Left ventricle myocardium inferior (tissue), 1 donor: ENCODE results near the gene TFEB. TPM values are rescaled to one million over a fixed set of nuclear protein-coding genes. Genes with fewer than 3 reads are reported as not detected.

Experiments
- DNase-seq: peaks from one replicate; pipeline ENCODE4 v3.0.0-alpha.2; 2020
- H3K27ac ChIP-seq: fragments of 200-600 bp; replicated peaks from 2 replicates; pipeline ENCODE4 v1.8.0; 2021
- H3K27me3 ChIP-seq: fragments of 200-600 bp; 2 replicates; pipeline ENCODE4 v1.8.0; 2021; ENCODE audit warnings: low read depth
- H3K36me3 ChIP-seq: fragments of 200-600 bp; 2 replicates; pipeline ENCODE4 v1.8.0; 2021
- H3K4me1 ChIP-seq: fragments of 200-600 bp; 2 replicates; pipeline ENCODE4 v1.8.0; 2021
- H3K4me3 ChIP-seq: fragments of 200-600 bp; 2 replicates; pipeline ENCODE4 v1.8.0; 2021; ENCODE audit warnings: mild to moderate bottlenecking, moderate library complexity
- H3K9me3 ChIP-seq: fragments of 200-600 bp; replicated peaks from 2 replicates; pipeline ENCODE4 v1.8.0; 2021
- intact Hi-C: fragments of 100-400 bp; cut with micrococcal nuclease; formaldehyde crosslinking; loops from one replicate; pipeline ENCODE4 v1.11.0; 2022
- total RNA-seq: library from RNA; stranded (reverse); fragmentation: NEBNext Ultra II Directional; extraction: Animal tissue kit (Norgen Biotek cat#: 25700); gene quantifications from one replicate; pipeline ENCODE4 v1.2.1, GENCODE V29; 2021
- TF ChIP-seq, protein P1 (sequence below): fragments of 200-600 bp; IDR thresholded peaks from 2 replicates; pipeline ENCODE4 v1.8.0; 2021; ENCODE audit warnings: antibody characterized with exemption, mild to moderate bottlenecking, borderline replicate concordance
- donor health status: DM: no; HTN: yes; CAD: no; lungs with severe emphysema.

Gene TFEB
- total RNA-seq, 1 donor from 2014 or later, result 39.9 TPM

DNA sequence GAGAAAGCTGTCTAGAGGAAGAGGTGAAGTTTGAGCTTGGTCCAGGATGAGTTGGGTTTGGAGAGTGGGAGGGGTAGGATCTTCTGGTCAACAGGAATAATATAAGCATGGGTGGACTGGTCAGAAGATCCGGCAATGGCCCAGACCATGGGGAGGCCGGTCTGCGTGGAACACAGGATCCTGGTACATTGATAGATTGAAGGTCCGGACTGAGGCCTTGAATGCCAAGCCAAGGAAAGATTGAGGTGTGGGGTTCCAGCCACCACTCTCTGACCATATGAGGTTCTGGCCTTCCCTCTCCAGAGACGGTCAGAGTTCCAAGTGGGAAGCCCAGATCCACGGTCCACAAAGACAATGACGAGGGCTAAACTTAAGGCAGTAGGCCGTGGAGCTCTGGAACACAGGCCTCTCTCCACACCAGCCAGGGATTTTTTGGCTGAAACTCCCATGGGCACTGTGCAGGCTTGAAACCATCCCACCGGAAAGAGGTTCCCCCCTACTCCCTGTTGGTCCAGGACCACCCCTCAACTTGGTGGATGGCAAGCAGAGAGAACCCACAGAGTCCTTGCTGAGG is 94.0 kb downstream of the TFEB start:
- Histone ChIP-seq H3K4me3 (no peak overlapping the region), H3K27ac (no peak overlapping the region), H3K4me1 (peaks cover 28% of the 10 kb centered on the region), H3K36me3 (no peaks in the 10 kb centered on the region), H3K27me3 (peaks cover 47% of the 10 kb centered on the region), H3K9me3 (no peaks in the 10 kb centered on the region)
- no peak for DNase-seq
- TF ChIP-seq, protein P1, sequence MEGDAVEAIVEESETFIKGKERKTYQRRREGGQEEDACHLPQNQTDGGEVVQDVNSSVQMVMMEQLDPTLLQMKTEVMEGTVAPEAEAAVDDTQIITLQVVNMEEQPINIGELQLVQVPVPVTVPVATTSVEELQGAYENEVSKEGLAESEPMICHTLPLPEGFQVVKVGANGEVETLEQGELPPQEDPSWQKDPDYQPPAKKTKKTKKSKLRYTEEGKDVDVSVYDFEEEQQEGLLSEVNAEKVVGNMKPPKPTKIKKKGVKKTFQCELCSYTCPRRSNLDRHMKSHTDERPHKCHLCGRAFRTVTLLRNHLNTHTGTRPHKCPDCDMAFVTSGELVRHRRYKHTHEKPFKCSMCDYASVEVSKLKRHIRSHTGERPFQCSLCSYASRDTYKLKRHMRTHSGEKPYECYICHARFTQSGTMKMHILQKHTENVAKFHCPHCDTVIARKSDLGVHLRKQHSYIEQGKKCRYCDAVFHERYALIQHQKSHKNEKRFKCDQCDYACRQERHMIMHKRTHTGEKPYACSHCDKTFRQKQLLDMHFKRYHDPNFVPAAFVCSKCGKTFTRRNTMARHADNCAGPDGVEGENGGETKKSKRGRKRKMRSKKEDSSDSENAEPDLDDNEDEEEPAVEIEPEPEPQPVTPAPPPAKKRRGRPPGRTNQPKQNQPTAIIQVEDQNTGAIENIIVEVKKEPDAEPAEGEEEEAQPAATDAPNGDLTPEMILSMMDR, result no peak
- intact Hi-C loops, result no loop called here

DNA sequence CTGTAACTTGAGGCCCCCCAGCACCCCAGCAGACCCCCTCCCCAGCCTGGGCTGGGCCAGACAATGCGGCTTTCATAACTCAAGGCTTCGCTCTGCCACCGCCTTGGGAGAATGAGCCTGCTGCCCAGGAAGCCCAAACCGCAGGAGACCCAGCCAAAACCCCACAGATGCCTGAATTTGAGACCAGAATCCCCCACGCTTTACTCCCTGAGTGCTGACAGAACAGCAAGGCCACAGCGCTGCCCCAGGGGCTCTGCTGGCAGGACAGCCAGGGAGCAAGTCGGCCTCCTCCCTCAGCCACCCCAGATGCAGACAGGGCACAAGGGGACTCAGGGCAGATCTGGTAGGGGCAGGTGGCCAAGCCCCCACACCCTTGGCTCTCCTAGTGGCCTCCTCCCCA is 95.0 kb downstream of the TFEB start:
- H3K4me1 ChIP-seq, result peaks cover 28% of the 10 kb centered on the region
- peaks cover 53% of the 10 kb centered on the region for H3K27me3 ChIP-seq
- TF ChIP-seq, protein P1, result no peak
- no peak overlapping the region for H3K27ac ChIP-seq
- H3K36me3 ChIP-seq, result no peaks in the 10 kb centered on the region
- no peak for DNase-seq
- intact Hi-C loops, result no loop called here
- no peaks in the 10 kb centered on the region for H3K9me3 ChIP-seq
- H3K4me3 ChIP-seq, result no peak overlapping the region

DNA sequence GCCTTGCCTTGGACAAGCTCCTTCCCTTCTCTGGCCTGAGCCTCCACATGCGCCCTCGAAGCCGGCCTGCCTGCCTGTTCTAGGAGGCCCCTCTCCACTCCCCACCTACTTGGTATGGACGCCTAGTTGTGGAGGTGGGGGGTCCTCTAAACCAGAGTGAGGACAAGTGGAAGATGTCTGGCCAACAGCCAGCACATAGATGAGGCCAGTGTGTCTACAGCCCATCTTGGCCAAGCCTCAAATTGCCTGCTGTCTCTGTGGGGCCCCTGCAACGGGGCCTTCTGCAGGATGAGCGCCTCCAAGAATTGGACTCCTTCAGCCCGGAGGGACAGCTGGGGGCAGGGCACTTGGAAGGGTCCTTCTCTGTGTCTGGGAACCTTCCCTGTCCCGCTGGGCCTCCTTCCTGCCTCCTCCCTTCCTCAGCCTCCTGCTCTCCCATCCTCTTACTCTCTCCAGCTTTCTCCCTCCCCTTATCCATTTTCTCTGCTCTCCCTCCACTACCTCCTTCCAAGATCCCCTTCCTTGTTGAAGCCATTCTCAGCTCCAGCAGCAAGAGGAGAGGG is 95.5 kb downstream of the TFEB start:
- Histone ChIP-seq H3K9me3 (no peaks in the 10 kb centered on the region), H3K27ac (no peak overlapping the region), H3K4me3 (no peak overlapping the region), H3K36me3 (no peaks in the 10 kb centered on the region), H3K27me3 (peaks cover 57% of the 10 kb centered on the region), H3K4me1 (peaks cover 28% of the 10 kb centered on the region)
- intact Hi-C loops, result no loop called here
- TF ChIP-seq, protein P1, result no peak
- no peak for DNase-seq

DNA sequence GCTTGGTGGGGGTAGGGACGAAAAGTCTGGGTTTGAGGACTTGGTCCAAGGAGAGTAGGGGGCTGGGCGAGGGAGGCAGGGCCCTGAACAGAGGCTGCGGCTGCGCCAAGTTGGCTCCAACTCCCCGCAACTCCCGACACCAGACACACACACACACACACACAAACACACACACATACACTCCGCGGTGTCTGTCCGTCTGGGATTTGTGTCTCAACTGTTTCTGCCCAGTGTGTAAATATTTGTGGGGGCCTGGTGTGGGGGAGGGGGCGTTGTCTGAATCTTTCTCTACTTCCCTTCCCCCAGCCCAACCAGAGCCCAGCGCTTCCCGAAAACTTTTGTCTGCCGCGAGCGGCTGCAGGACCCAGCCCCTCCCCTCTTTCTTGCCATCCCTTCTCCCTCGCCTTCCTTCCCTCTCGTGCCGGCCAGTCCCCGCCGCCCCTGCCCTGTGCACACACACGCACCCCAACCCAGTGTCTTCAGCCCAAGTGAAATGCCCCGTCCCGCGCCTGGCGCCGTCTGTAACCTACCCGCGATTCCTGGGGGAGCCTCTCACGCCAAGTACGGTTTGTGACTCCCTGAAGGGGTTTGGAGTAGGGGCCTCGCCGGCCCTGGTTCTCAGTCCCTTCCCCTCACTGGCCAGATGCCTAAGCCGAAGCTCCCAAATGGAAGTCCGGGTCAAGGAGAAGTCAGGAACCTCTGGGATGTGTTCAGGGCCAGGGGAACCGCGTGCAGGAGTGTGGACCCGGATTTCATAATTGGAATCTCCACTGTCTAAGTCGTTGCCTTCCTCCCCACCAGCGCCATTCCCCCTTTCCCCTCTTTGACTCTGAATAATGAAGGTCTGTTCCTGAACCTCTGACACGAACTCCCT is 96.2 kb downstream of the TFEB start:
- Histone ChIP-seq H3K9me3 (no peaks in the 10 kb centered on the region), H3K27ac (no peak overlapping the region), H3K4me3 (peak overlapping the region; percentile 65), H3K4me1 (peaks cover 31% of the 10 kb centered on the region), H3K36me3 (no peaks in the 10 kb centered on the region), H3K27me3 (peaks cover 64% of the 10 kb centered on the region)
- TF ChIP-seq, protein P1, result no peak
- intact Hi-C loops, result no loop called here
- no peak for DNase-seq

DNA sequence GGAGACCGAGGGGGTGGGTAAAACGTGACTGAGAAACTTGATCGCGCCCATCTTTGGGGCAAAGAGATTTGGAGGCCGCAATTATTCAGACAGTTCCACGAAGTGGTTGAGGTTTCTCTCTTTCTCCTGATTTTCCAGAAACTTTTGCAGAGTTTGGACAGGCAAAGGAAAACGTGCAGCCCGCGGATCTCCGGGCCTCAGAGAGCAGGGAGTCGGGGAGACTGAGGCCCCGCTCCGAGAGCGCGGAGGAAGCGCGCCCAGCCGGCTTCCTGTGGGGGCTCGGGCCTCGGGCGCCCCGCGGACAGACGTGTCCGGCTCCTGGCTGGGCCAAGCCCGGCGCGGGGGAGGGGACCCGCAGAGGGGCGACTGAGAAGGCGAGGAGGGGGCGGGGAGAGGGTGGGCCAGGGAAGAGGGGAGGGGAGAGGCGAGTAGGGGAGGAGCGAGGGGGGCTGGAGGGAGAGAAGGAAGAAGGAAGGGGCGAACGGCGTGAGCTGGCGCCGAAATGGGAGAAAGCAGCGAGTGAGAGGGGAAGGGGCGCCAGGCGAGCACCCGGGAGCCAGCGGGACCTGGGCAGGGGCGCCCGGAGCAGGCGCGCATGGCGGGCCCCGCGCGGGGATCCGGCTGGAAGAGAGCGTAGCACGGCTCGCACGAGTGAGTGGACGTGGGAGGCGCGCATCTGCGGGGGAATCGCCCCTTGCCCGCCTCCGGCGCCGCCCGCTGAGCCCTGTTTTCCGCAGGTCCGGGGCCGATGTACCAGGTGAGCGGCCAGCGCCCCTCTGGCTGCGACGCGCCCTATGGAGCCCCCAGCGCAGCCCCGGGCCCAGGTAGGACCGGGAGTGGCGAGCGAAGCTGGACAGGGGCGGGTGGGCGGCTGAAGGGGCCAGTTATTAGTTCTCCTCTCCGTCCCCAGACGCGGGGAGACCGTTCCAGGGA is 97.1 kb downstream of the TFEB start, which contains the start of gene MDFI:
MDFI (plus strand) TSS at position 467 of the 933 bp plus-strand sequence; CDS start at position 749, 282 bp downstream.
- peak within 1 kb of the TSS; percentile 65 for H3K4me3 ChIP-seq
- no peak within 1 kb of the TSS for H3K27ac ChIP-seq
- H3K27me3 ChIP-seq, result peaks cover 64% of the 10 kb centered on the region
- TF ChIP-seq, protein P1, result no peak
- no peak for DNase-seq
- no peaks in the 10 kb centered on the region for H3K36me3 ChIP-seq
- no peaks in the 10 kb centered on the region for H3K9me3 ChIP-seq
- intact Hi-C loops, result no loop called here
- peaks cover 31% of the 10 kb centered on the region for H3K4me1 ChIP-seq
